MCF 10A (cell line): ENCODE results near the gene CEBPZOS. TPM values are rescaled to one million over a fixed set of nuclear protein-coding genes. Genes with fewer than 3 reads are reported as not detected.

Source experiments
- BruUV-seq: library from RNA; stranded (reverse); fragments of 400-500 nt; replicated peaks from 2 replicates; lab custom pipeline; 2021; lab: Mats Ljungman, UMichigan
- CTCF ChIA-PET: fragments of 300-600 bp; sonication (Branson Sonifier 250); formaldehyde crosslinking; extraction: SDS; loops from one replicate; lab custom pipeline; 2021; ENCODE audit warnings: antibody characterized with exemption, inconsistent platforms; lab: Yijun Ruan, JAX
- POLR2A ChIA-PET: fragments of 300-600, 350-650 bp; sonication (Branson Sonifier 250); formaldehyde crosslinking; extraction: SDS; loops from one replicate; lab custom pipeline; 2020; ENCODE audit warnings: antibody characterized with exemption, inconsistent platforms; lab: Yijun Ruan, JAX
- DNase-seq: peaks from one replicate; pipeline ENCODE4 v3.0.0-alpha.2; 2018; ENCODE audit not compliant: unreplicated experiment
- H3K27ac Mint-ChIP-seq: one replicate; pipeline ENCODE4 v1.8.0; 2022; ENCODE audit warnings: mild to moderate bottlenecking, low read depth, mixed read lengths; ENCODE audit not compliant: unreplicated experiment
- H3K27me3 Mint-ChIP-seq: one replicate; pipeline ENCODE4 v1.8.0; 2022; ENCODE audit warnings: mixed read lengths; ENCODE audit not compliant: insufficient read depth, unreplicated experiment
- H3K36me3 Mint-ChIP-seq: one replicate; pipeline ENCODE4 v1.8.0; 2022; ENCODE audit warnings: mild to moderate bottlenecking, moderate library complexity, mixed read lengths; ENCODE audit not compliant: insufficient read depth, unreplicated experiment
- H3K4me1 Mint-ChIP-seq: one replicate; pipeline ENCODE4 v1.8.0; 2022; ENCODE audit warnings: mixed read lengths; ENCODE audit not compliant: insufficient read depth, unreplicated experiment
- H3K4me3 Mint-ChIP-seq: one replicate; pipeline ENCODE4 v1.8.0; 2022; ENCODE audit warnings: mild to moderate bottlenecking, moderate library complexity, mixed read lengths; ENCODE audit not compliant: unreplicated experiment
- H3K9me3 Mint-ChIP-seq: one replicate; pipeline ENCODE4 v1.8.0; 2022; ENCODE audit warnings: mixed read lengths; ENCODE audit not compliant: unreplicated experiment
- intact Hi-C: fragments of 100-400 bp; cut with micrococcal nuclease; formaldehyde crosslinking; loops from 2 replicates; pipeline ENCODE4 v1.14.1; 2022
- total RNA-seq: library from RNA; stranded (reverse); gene quantifications from 2 replicates; pipeline ENCODE4 v1.2.3, GENCODE V29; 2022
- TF ChIP-seq, protein P1 (sequence below): fragments of 200-600 bp; IDR thresholded peaks from one replicate; pipeline ENCODE4 v1.8.0; 2022; ENCODE audit warnings: antibody characterized with exemption, mild to moderate bottlenecking; ENCODE audit not compliant: unreplicated experiment

The CEBPZOS gene
- total RNA-seq, 1 experiment from 2014 or later: 38.5 TPM

DNA sequence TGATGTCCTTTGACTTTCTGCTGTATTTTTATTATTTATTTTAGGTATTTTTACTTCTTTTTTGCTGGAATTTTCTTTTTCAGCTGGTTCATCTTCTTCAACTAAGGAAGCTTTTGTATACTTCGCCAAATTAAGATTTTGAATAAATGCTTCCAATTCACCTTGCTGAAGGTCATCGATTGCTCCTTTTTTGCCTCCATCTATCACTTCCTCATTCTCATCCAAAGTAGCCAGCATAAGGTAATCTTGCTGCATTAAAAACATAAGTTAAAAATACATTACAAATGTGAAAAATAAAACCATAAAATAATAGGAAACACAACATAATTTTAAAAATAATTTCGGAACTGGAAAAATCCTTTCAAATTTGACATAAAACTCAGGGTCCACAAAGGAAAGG lies 32.5 kb downstream of the CEBPZOS start:
- Mint-ChIP-seq H3K36me3 (peaks cover 38% of the 10 kb centered on the region), H3K27ac (no peak overlapping the region), H3K4me3 (no peak overlapping the region), H3K4me1 (peaks cover 7% of the 10 kb centered on the region), H3K27me3 (no peaks in the 10 kb centered on the region), H3K9me3 (no peaks in the 10 kb centered on the region)
- DNase-seq: no peak
- TF ChIP-seq, protein P1, sequence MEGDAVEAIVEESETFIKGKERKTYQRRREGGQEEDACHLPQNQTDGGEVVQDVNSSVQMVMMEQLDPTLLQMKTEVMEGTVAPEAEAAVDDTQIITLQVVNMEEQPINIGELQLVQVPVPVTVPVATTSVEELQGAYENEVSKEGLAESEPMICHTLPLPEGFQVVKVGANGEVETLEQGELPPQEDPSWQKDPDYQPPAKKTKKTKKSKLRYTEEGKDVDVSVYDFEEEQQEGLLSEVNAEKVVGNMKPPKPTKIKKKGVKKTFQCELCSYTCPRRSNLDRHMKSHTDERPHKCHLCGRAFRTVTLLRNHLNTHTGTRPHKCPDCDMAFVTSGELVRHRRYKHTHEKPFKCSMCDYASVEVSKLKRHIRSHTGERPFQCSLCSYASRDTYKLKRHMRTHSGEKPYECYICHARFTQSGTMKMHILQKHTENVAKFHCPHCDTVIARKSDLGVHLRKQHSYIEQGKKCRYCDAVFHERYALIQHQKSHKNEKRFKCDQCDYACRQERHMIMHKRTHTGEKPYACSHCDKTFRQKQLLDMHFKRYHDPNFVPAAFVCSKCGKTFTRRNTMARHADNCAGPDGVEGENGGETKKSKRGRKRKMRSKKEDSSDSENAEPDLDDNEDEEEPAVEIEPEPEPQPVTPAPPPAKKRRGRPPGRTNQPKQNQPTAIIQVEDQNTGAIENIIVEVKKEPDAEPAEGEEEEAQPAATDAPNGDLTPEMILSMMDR: no peak
- BruUV-seq: no TSS peak
- CTCF ChIA-PET: no interaction called here
- intact Hi-C loops: no loop called here
- POLR2A ChIA-PET: interaction anchor here (1.0 to 1.8 kb wide), 3 partner anchors 10 to 73 kb away, joined by 3 to 5 read pairs (median 4); no protein-coding TSS in a partner anchor

DNA sequence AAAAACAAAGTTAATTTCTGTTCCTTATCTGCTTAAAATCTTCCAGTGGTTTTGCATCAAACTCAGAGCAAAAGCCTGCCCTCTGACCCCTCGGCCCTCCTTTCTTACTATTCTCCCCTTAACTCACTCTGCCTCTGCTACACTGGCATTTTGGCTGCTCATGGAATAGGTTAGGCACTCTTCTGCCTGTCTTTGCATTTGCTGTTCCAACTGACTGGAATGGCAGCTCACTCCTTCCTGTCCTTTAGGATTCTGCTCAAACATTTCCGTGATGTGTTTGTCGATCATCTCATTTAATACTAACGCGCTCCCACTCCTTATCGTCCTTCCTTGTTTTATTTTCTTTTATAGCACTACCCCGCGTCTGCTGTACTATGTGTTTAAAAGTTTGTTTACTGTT lies 34.3 kb downstream of the CEBPZOS start:
- CTCF ChIA-PET: interaction anchor here (0.7 kb wide), 1 partner anchor 187 kb away, joined by 4 read pairs; no protein-coding TSS in a partner anchor
- Mint-ChIP-seq H3K4me3 (no peak overlapping the region), H3K36me3 (peaks cover 46% of the 10 kb centered on the region), H3K27me3 (no peaks in the 10 kb centered on the region), H3K27ac (no peak overlapping the region), H3K4me1 (peaks cover 6% of the 10 kb centered on the region), H3K9me3 (no peaks in the 10 kb centered on the region)
- intact Hi-C loops: loop anchor here (2.0 kb wide), 1 partner anchor 62 kb away; no protein-coding TSS in a partner anchor
- POLR2A ChIA-PET: interaction anchor here (0.7 to 5.6 kb wide), 3 partner anchors 17 to 74 kb away, joined by 3 to 24 read pairs (median 10); partner anchors contain the start of gene EIF2AK2
- no TSS peak for BruUV-seq
- TF ChIP-seq, protein P1: no peak
- DNase-seq: peak; percentile 26

DNA sequence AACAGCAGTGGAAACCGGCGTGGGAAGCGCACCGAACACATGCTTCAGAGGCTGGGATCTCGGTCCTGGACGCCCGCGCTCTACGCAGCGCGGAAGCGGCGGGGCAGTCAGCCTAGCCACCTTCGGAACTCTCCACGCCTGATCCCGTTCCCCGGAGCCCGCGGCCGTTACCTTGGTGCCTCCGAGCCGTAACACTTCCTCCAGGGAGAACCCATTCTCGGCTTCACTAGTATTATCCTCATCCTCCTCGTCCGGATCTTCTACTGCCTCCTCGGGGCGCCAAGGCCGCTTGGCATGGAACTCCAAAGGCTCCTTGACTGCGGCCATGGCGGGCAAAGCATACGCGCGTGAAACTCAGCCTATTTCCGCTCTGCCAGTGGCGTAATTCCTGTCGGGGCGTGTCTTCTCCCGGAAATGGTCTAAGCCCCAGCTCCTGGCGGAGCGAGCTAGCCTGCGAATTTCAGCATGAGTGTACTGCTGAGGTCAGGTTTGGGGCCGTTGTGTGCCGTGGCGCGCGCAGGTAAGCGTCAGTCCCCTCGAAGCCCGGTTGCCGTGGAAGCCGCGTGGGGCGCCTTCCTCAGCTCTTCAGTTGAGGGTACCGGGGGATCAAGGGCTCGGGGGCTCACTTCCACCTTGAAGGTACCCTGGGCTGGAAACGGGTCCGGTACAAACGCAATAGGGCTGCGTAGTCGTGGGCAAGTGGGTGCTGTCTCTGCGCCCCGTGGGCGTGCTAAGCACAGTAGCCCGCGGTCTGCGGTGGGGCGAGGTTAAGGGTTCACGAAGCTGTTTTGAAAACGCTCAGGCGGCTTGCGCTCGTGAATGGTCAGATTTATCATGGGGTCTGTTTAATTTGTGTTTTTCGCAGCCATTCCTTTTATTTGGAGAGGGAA lies 35.2 kb downstream of the CEBPZOS start, which contains the start of the genes CEBPZ and NDUFAF7:
CEBPZ (minus strand) TSS at position 356 of the 890 bp plus-strand sequence; CDS start at position 327, 29 bp downstream.
NDUFAF7 (plus strand) TSS at position 418 of the 890 bp plus-strand sequence; CDS start at position 466, 48 bp downstream.
- DNase-seq: peak; percentile 94
- Mint-ChIP-seq H3K4me1 (peaks cover 6% of the 10 kb centered on the region), H3K9me3 (no peaks in the 10 kb centered on the region), H3K27ac (no peak within 1 kb of the TSS), H3K4me3 (no peak within 1 kb of the TSS), H3K27me3 (no peaks in the 10 kb centered on the region), H3K36me3 (peaks cover 48% of the 10 kb centered on the region)
- TF ChIP-seq, protein P1: no peak
- POLR2A ChIA-PET: interaction anchor here (0.5 to 5.6 kb wide), 31 partner anchors 8 to 1520 kb away, joined by 3 to 29 read pairs (median 5); partner anchors contain the start of genes CEBPZOS, EIF2AK2, GPATCH11 and HEATR5B
- CTCF ChIA-PET: interaction anchor here (0.5 to 0.7 kb wide), 3 partner anchors 35 to 1127 kb away, joined by 3 read pairs; no protein-coding TSS in a partner anchor
- intact Hi-C loops: loop anchor here (2.0 kb wide), 1 partner anchor 63 kb away; no protein-coding TSS in a partner anchor
- no TSS peak for BruUV-seq
